TTC549 (cell line): Measurements from ENCODE around the gene PDE12.

Source experiments
- FAIRE-seq: peaks from 2 replicates; lab custom pipeline; 2012; peaks lifted over from hg19 to GRCh38; lab: Jason Lieb, UNC

Gene PDE12

GRCh38 chr3:57555738-57556458, at the start of gene PDE12:
TSS of gene PDE12 (plus strand) at chr3:57556274. CDS start at chr3:57556380, 106 bp downstream.
- FAIRE-seq = no peak

GRCh38 chr3:57512166-57512565, 43.9 kb upstream of the PDE12 start:
- no peak for FAIRE-seq

- no peak for FAIRE-seq
Measured at GRCh38 chr3:57518276-57518915, 37.7 kb upstream of the PDE12 start.

GRCh38 chr3:57530071-57530608, 25.9 kb upstream of the PDE12 start:
- no peak for FAIRE-seq

GRCh38 chr3:57538465-57538864, 17.6 kb upstream of the PDE12 start:
- no peak for FAIRE-seq

GRCh38 chr3:57544181-57545125, 11.6 kb upstream of the PDE12 start, which contains the start of gene DNAH12:
TSS of gene DNAH12 (minus strand) at chr3:57544344. CDS start at chr3:57542870, 1,474 bp downstream.
- FAIRE-seq = no peak

- no peak for FAIRE-seq
Measured at GRCh38 chr3:57545636-57546268, 10.3 kb upstream of the PDE12 start.

GRCh38 chr3:57546616-57547015, 9.5 kb upstream of the PDE12 start:
- no peak for FAIRE-seq

- no peak for FAIRE-seq
Measured at GRCh38 chr3:57555306-57555705, 768 bp upstream of the PDE12 start.

- FAIRE-seq = no peak
Measured at GRCh38 chr3:57556459-57557084, 498 bp downstream of the PDE12 start.

GRCh38 chr3:57557085-57557537, 1.0 kb downstream of the PDE12 start:
- FAIRE-seq = no peak

- no peak for FAIRE-seq
Measured at GRCh38 chr3:57559526-57559925, 3.5 kb downstream of the PDE12 start.

GRCh38 chr3:57569859-57570450, 13.9 kb downstream of the PDE12 start:
- no peak for FAIRE-seq

GRCh38 chr3:57570878-57571277, 14.8 kb downstream of the PDE12 start:
- no peak for FAIRE-seq

- FAIRE-seq = no peak
Measured at GRCh38 chr3:57572096-57572495, 16.0 kb downstream of the PDE12 start.

- FAIRE-seq = no peak
Measured at GRCh38 chr3:57575966-57576626, 20.0 kb downstream of the PDE12 start.

- FAIRE-seq = no peak
Measured at GRCh38 chr3:57577801-57578200, 21.7 kb downstream of the PDE12 start.

GRCh38 chr3:57582474-57583168, 26.5 kb downstream of the PDE12 start:
- no peak for FAIRE-seq

GRCh38 chr3:57583544-57583943, 27.5 kb downstream of the PDE12 start:
- FAIRE-seq = no peak

GRCh38 chr3:57586778-57587177, 30.7 kb downstream of the PDE12 start:
- no peak for FAIRE-seq
